ENCODE measurements around the gene HFE. TPM values are rescaled to one million over a fixed set of nuclear protein-coding genes. Genes with fewer than 3 reads are reported as not detected.
A peak's percentile ranks its signal among the peaks of the same experiment; 100 is the strongest.

HFE gene
- total RNA-seq, 1 experiment from 2014 or later = 5.7 TPM

- H3K4me3 ChIP-seq (ENCODE audit: low read depth, low read length) = no peak overlapping the region
- Mint-ChIP-seq H3K27me3 (ENCODE audit: insufficient read depth, unreplicated experiment) (no peaks in the 10 kb centered on the region), H3K4me3 (ENCODE audit: unreplicated experiment) (no peak overlapping the region), H3K36me3 (ENCODE audit: insufficient read depth, unreplicated experiment) (peaks cover 21% of the 10 kb centered on the region), H3K4me1 (ENCODE audit: low read depth, unreplicated experiment) (peaks cover 14% of the 10 kb centered on the region), H3K9me3 (ENCODE audit: unreplicated experiment) (no peaks in the 10 kb centered on the region), H3K27ac (ENCODE audit: unreplicated experiment) (no peak overlapping the region)
- H3K27me3 ChIP-seq (replicated peaks; ENCODE audit: control insufficient read depth, insufficient read depth, low read length) = no peaks in the 10 kb centered on the region
- ChIA-PET POLR2A (interaction anchor here (0.7 to 2.2 kb wide), 5 partner anchors 28 to 159 kb away, joined by 3 to 10 read pairs (median 7); a partner anchor contains a TSS), CTCF (no interaction called here)
- H3K36me3 ChIP-seq (ENCODE audit: control insufficient read depth, insufficient read depth, low read length) = no peaks in the 10 kb centered on the region
- intact Hi-C loops (cut with micrococcal nuclease; ENCODE audit: unreplicated experiment) = loop anchor here (5.0 kb wide), 1 partner anchor 137 kb away; a partner anchor contains a TSS
- no peak for DNase-seq
- no peak for TF ChIP-seq CTCF (IDR thresholded peaks at IDR 0.05; ENCODE audit: insufficient read depth in 1 of 2, low read depth in 1 of 2, low read length in 1 of 2, severe bottlenecking in 1 of 2, unreplicated experiment in 1 of 2)
- no peaks in the 10 kb centered on the region for H3K9me3 ChIP-seq
- peaks cover 5% of the 10 kb centered on the region for H3K4me1 ChIP-seq
- no TSS peak for BruUV-seq (replicated peaks)
These were observed 27.3 kb upstream of the HFE start for GRCh38 chr6:26059941-26060340.

DNA sequence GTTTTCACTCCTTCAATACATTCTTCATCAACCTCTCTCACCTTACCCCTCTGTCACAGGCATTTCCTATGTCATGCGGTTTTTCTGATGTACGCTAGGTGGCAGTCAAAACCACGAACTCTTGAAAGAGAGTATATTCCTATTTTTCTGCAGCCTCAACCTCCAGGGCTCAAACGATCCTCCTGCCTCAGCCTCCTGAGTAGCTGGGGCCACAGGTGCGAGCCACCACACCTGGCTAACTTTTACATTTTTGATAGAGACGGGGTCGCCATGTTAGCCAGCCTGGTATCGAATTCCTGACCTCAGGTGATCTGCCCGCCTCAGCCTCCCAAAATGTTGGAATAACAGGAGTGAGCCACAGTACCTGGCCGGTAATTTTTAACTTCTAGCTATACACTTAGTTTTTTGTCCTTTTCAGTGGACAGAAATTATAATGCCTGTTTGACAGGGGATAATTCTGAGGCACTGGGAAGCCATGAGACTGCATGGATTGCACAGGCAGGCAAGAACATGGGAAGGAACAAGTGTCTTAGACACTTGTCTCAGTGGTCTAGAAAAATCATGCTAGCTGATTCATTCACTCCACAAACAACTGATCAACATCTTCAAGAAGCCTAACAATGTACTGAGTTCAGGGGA lies 22.5 kb upstream of the HFE start:
- H3K9me3 Mint-ChIP-seq (ENCODE audit: unreplicated experiment) = no peaks in the 10 kb centered on the region
- no peak overlapping the region for H3K27ac Mint-ChIP-seq (ENCODE audit: unreplicated experiment)
- no TSS peak for BruUV-seq (replicated peaks)
- H3K27me3 Mint-ChIP-seq (ENCODE audit: insufficient read depth, unreplicated experiment) = no peaks in the 10 kb centered on the region
- Histone ChIP-seq H3K4me3 (ENCODE audit: low read depth, low read length) (no peak overlapping the region), H3K27me3 (replicated peaks; ENCODE audit: control insufficient read depth, insufficient read depth, low read length) (no peaks in the 10 kb centered on the region), H3K36me3 (ENCODE audit: control insufficient read depth, insufficient read depth, low read length) (no peaks in the 10 kb centered on the region), H3K9me3 (no peaks in the 10 kb centered on the region), H3K4me1 (peaks cover 43% of the 10 kb centered on the region)
- peak; percentile 73 to 83 for TF ChIP-seq CTCF (IDR thresholded peaks at IDR 0.05; ENCODE audit: insufficient read depth in 1 of 2, low read depth in 1 of 2, low read length in 1 of 2, severe bottlenecking in 1 of 2, unreplicated experiment in 1 of 2)
- no peak overlapping the region for H3K4me3 Mint-ChIP-seq (ENCODE audit: unreplicated experiment)
- POLR2A ChIA-PET = no interaction called here
- DNase-seq = peak in 1 of 2 experiments; percentile 57
- H3K4me1 Mint-ChIP-seq (ENCODE audit: low read depth, unreplicated experiment) = peaks cover 39% of the 10 kb centered on the region
- intact Hi-C loops (cut with micrococcal nuclease; ENCODE audit: unreplicated experiment) = no loop called here
- peaks cover 10% of the 10 kb centered on the region for H3K36me3 Mint-ChIP-seq (ENCODE audit: insufficient read depth, unreplicated experiment)
- CTCF ChIA-PET = no interaction called here

- Histone ChIP-seq H3K9me3 (no peaks in the 10 kb centered on the region), H3K36me3 (ENCODE audit: control insufficient read depth, insufficient read depth, low read length) (no peaks in the 10 kb centered on the region), H3K27me3 (replicated peaks; ENCODE audit: control insufficient read depth, insufficient read depth, low read length) (no peaks in the 10 kb centered on the region), H3K4me1 (peaks cover 41% of the 10 kb centered on the region), H3K4me3 (ENCODE audit: low read depth, low read length) (no peak overlapping the region)
- H3K27me3 Mint-ChIP-seq (ENCODE audit: insufficient read depth, unreplicated experiment) = no peaks in the 10 kb centered on the region
- ChIA-PET CTCF (interaction anchor here (0.7 to 1.2 kb wide), 2 partner anchors 22 to 34 kb away, joined by 3 read pairs; a partner anchor contains a TSS), POLR2A (interaction anchor here (1.0 kb wide), 1 partner anchor 58 kb away, joined by 4 read pairs; a partner anchor contains a TSS)
- peak overlapping the region; percentile 39 for H3K4me3 Mint-ChIP-seq (ENCODE audit: unreplicated experiment)
- H3K36me3 Mint-ChIP-seq (ENCODE audit: insufficient read depth, unreplicated experiment) = peaks cover 10% of the 10 kb centered on the region
- H3K9me3 Mint-ChIP-seq (ENCODE audit: unreplicated experiment) = no peaks in the 10 kb centered on the region
- peak; percentile 79 to 83 for DNase-seq
- BruUV-seq (replicated peaks) = no TSS peak
- intact Hi-C loops (cut with micrococcal nuclease; ENCODE audit: unreplicated experiment) = loop anchor here (1.0 kb wide), 2 partner anchors 21 to 31 kb away; partner anchors contain the start of gene HFE
- TF ChIP-seq CTCF (IDR thresholded peaks at IDR 0.05; ENCODE audit: insufficient read depth in 1 of 2, low read depth in 1 of 2, low read length in 1 of 2, severe bottlenecking in 1 of 2, unreplicated experiment in 1 of 2) = peak; percentile 74 to 83
- peaks cover 31% of the 10 kb centered on the region for H3K4me1 Mint-ChIP-seq (ENCODE audit: low read depth, unreplicated experiment)
- H3K27ac Mint-ChIP-seq (ENCODE audit: unreplicated experiment) = peak overlapping the region; percentile 81
These were observed 21.3 kb upstream of the HFE start for GRCh38 chr6:26065952-26066380.
